Activated CD8-positive, alpha-beta memory T cell treated with anti-CD3 and anti-CD28 coated beads, Interleukin-2, amount 50 U/mL, for 24 hours (primary cell): ENCODE measurements around the gene SLC8A1.

ENCODE experiments used
- DNase-seq: peaks from one replicate; pipeline ENCODE4 v3.0.0-alpha.2; 2020; ENCODE audit errors: extremely low read depth

The SLC8A1 gene

GRCh38 chr2:40421631-40422297 lies 30.1 kb downstream of the SLC8A1 start:
- DNase-seq: no peak

- no peak for DNase-seq
Observed at GRCh38 chr2:40420478-40420877, 31.4 kb downstream of the SLC8A1 start.

DNA sequence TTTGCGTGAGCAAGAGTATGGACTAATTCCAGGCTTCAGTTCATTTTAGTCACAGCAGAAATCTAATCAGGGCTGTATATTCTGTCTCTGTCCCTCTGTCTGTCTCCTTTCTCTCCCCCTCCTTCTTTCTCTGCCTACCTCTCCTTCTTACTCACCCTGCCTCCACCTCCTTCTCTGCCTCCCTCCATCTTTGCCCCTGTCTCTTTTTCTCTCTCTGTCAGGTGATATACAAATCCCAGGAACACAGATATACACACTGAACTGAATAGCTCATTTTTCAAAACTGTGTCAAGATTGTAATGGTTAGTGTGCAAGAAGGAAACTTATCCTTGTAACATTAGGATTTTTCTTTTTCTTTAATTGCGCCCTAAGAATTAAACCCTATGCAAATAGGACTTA lies 32.5 kb downstream of the SLC8A1 start:
- no peak for DNase-seq

DNA sequence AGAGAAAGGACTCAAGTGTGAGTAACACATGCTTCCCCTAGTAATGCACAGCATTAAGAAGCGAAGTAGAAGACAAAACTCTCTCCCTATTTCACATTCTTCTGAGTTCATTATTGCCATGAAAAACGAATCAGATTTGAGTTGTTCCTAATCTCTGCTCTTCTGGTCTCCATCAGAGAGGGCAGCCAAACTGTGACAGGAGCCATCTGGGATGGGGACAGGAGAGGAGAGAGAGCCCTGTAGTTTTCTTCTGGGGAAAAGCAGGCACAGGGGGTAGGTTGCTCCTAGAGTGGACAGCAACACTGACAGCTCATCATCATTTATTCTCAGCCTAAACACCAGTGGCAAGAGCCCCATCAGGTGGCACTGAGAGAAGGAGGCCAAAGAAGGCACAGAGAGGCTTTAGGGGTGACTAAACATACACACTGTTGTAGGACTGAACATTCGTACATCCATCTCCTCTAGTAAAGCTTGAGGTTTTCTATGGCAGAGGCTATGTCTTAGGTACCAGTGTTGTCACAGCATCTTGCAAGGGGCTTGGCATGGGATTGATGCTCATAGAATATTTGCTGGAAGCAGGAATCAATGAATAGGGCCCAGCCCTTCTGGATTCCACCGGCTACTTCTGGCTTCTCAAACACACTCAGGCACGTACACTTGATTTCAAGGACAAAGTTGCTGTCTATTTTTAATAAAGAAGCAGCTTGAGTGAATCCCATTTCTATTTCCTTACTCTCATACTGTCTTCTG lies 33.1 kb downstream of the SLC8A1 start:
- no peak for DNase-seq

GRCh38 chr2:40416486-40416885 lies 35.4 kb downstream of the SLC8A1 start:
- no peak for DNase-seq

GRCh38 chr2:40415391-40415790 lies 36.5 kb downstream of the SLC8A1 start:
- no peak for DNase-seq

- no peak for DNase-seq
Observed at GRCh38 chr2:40412456-40412855, 39.4 kb downstream of the SLC8A1 start.

- DNase-seq: no peak
Observed at GRCh38 chr2:40410695-40411094, 41.2 kb downstream of the SLC8A1 start.

- no peak for DNase-seq
Observed at GRCh38 chr2:40409734-40410133, 42.2 kb downstream of the SLC8A1 start.

GRCh38 chr2:40406485-40407289 lies 45.2 kb downstream of the SLC8A1 start:
- DNase-seq: no peak

DNA sequence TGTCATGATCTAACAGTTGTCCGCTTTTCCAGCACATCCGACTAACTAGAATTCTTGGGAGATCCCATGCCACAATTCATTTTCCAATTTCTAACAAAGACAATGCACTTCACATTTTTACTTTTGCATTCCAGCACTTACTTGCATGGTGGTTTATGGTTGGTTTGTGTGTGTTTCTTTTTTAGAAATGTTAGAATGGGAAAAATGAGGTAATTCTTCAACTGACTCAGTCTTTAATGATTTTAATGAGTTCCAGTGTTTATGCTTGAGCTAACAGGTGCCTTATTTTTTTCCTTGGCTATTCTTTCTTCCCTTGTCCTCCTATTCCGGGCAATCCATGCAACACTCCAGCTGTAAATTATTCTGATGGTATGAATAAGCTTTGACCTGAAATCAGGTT lies 46.4 kb downstream of the SLC8A1 start:
- no peak for DNase-seq

GRCh38 chr2:40404517-40404916 lies 47.4 kb downstream of the SLC8A1 start:
- no peak for DNase-seq

GRCh38 chr2:40403233-40403836 lies 48.6 kb downstream of the SLC8A1 start:
- no peak for DNase-seq

- DNase-seq: no peak
Observed at GRCh38 chr2:40401896-40402295, 50.0 kb downstream of the SLC8A1 start.

DNA sequence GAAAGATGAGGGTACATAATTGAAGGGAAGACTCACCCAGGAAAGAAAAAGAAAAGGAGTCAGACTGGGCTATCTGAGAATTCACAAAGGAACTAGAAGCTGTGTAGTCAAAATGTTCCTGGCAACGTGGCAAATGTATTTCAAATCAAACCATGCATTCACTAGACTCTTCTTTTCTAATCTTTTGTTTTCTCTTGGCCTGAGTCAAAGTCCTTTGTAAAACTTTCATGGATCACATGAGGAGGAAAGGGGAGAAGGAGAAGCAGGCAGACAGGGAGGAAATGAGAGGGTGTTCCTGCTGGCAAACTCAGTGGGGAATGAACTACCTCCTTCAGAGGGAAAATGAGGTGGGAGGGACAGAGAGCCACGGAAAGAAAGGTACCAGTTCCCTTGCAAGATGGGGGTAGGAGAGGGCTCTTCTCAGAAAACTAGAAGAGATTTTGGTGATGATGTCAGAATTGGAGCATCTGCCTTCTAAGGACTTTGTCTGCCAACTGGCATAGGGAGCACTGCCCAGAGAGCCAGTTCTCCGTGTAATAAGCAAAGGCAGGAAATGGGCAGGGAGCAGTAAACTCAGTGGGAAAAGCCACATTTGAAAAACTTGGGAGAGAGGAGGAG lies 51.4 kb downstream of the SLC8A1 start:
- no peak for DNase-seq

DNA sequence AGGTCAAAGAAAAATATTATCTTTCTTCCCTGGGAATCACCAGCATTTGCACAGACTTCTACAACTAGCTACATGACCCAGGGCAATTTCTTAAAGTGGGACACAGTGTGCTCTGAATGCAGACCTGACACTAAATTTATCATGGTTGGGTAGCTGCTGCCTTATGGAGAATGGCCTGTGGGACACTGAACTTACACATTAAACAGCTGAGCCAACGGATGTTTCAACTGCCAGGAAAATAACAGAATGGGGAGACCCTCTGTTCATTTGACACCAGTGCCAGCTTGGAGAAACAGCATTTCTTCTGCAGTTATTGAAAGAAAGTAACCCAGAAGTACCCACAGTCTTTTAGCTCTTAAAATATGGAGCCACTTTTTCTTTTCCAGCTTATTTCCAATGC lies 54.1 kb downstream of the SLC8A1 start:
- DNase-seq: no peak

GRCh38 chr2:40396124-40396523 lies 55.8 kb downstream of the SLC8A1 start:
- DNase-seq: no peak

DNA sequence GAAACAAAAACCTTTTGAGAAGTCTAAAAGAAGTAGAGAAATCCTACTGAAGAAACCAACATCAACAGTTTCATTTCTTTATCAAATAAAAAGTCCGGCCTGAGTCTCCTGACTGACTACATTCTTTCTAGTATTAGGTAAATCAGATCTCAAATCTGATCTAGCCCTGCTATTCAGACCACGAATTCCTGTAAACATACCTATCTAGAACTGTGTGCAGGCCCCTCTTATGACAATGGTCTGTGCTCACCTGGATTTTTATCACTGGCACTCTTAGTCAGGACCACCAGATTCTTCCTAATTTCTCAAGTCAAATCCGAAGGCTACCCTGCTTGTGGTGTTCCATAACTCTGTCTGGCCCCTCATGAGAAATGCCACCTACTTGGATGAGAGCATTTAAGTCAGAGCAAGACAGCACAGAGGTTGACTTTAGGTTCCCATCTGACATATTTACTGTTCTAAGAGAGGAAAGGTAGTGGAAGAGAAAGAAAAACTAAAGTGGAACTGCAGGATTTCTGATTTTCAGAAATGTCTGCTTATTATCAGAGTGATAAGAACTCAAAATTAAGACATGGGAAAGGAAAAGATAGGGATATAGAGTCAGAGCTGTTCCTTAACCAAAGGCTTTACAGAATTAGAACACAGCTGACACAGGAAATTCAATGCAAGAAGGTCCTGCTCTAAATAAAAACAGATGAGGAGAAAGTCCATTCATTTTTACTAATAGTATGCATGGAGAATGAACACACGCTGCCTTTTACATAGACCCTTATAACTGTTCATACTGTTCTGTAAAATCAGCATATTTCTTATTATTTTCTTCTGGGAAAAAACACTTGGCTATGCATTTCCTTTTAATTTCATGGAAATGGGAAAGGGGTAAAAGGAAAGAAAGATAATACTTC lies 56.5 kb downstream of the SLC8A1 start:
- DNase-seq: no peak

DNA sequence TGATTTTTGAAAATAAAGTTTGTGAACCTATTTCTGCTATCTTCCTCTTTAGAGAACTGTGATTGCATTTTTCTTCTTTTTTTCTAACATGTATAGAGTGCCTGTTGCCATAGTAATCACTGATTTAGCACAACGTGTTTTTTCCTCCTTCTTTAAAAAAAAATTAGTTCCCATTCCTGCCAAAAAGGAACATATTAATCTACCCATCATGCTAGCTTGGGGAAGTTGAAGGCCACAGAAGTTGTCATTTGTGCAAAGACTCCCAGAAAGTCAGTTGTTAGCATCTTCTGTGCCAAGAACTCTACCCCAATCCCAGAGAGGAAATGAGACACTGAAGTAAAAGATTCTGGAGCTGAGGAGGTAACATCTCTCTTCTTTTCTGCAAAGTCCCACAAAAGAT lies 57.3 kb downstream of the SLC8A1 start:
- no peak for DNase-seq

GRCh38 chr2:40394031-40394430 lies 57.9 kb downstream of the SLC8A1 start:
- DNase-seq: no peak

GRCh38 chr2:40388161-40388560 lies 63.7 kb downstream of the SLC8A1 start:
- DNase-seq: no peak
